GM18858 (cell line): ENCODE data around the gene DLGAP1.

ENCODE experiments used
- ATAC-seq: cut with Tn5 transposase; IDR thresholded peaks from one replicate; pipeline ENCODE4 v1.9.1; 2021; ENCODE audit not compliant: unreplicated experiment

The DLGAP1 gene

GRCh38 chr18:3836483-3837335, 618.4 kb downstream of the DLGAP1 start:
- no peak for ATAC-seq

- no peak for ATAC-seq
Measured at GRCh38 chr18:3832025-3832638, 623.0 kb downstream of the DLGAP1 start.

- no peak for ATAC-seq
Measured at GRCh38 chr18:3830604-3831003, 624.5 kb downstream of the DLGAP1 start.

GRCh38 chr18:3827236-3827845, 627.8 kb downstream of the DLGAP1 start:
- ATAC-seq: no peak

GRCh38 chr18:3826021-3826420, 629.1 kb downstream of the DLGAP1 start:
- no peak for ATAC-seq

- no peak for ATAC-seq
Measured at GRCh38 chr18:3824101-3824500, 631.0 kb downstream of the DLGAP1 start.

GRCh38 chr18:3823073-3823472, 632.0 kb downstream of the DLGAP1 start:
- ATAC-seq: no peak

GRCh38 chr18:3821524-3821923, 633.6 kb downstream of the DLGAP1 start:
- no peak for ATAC-seq

- ATAC-seq: no peak
Measured at GRCh38 chr18:3819961-3820360, 635.1 kb downstream of the DLGAP1 start.

- no peak for ATAC-seq
Measured at GRCh38 chr18:3816610-3817363, 638.3 kb downstream of the DLGAP1 start.

GRCh38 chr18:3815991-3816390, 639.1 kb downstream of the DLGAP1 start:
- no peak for ATAC-seq

GRCh38 chr18:3814816-3815215, 640.3 kb downstream of the DLGAP1 start:
- no peak for ATAC-seq

GRCh38 chr18:3810296-3810695, 644.8 kb downstream of the DLGAP1 start:
- ATAC-seq: no peak

GRCh38 chr18:3808985-3809780, 645.9 kb downstream of the DLGAP1 start:
- no peak for ATAC-seq

GRCh38 chr18:3806656-3807055, 648.5 kb downstream of the DLGAP1 start:
- ATAC-seq: no peak

GRCh38 chr18:3804336-3804735, 650.8 kb downstream of the DLGAP1 start:
- no peak for ATAC-seq

GRCh38 chr18:3803350-3803749, 651.8 kb downstream of the DLGAP1 start:
- ATAC-seq: no peak

GRCh38 chr18:3799515-3799914, 655.6 kb downstream of the DLGAP1 start:
- ATAC-seq: no peak

GRCh38 chr18:3798032-3798431, 657.1 kb downstream of the DLGAP1 start:
- no peak for ATAC-seq

- ATAC-seq: no peak
Measured at GRCh38 chr18:3796434-3796833, 658.7 kb downstream of the DLGAP1 start.
